Fibroblast of skin of right biceps (primary cell): ENCODE measurements around the gene TMEM107.
"Not testable (repeated sequence)": the region's sequence is repeated elsewhere in the genome, so short reads cannot be mapped to it uniquely, and the experiment has no call there.

Experiments
- DNase-seq: peaks from one replicate; pipeline ENCODE4 v3.0.0-alpha.2; 2013

TMEM107 gene

DNA sequence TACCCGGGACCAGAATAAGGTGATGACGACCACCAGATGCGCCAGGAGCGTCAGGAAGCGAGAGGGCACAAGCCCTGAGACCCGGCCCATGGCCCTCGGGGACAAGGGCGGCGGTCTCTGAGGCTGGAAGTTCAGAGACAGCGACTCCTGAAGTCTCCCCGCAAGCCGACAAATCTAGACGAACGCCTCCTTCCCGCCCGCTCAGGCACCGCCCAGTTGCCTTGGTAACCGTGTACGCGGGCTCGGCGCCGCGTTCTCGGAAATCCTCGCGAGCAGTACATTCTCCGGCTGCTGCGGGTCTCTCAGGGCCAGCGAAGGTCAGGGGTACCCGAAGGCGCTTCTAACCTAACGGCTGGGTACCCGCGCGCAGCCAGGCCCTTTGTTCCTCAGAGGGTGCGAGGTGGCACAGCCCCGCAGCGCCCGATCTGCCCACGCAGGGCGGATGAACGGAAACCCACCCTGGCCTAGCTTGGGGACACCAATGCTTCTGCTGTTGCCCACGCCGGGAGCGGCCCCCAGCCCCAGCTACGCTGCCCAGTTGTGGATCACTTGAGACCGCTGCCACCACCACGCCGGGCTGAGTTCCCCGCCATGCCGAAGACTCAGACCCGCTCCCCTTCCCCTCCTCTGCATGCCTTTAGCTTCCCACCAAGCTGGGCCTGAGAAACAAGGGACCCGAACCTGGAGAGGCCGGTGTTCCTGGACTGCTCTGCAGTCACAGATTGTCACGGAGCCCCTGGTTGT lies at the start of gene TMEM107:
TMEM107 (minus strand) TSS at position 184 of the 744 bp plus-strand sequence; CDS start at position 90, 94 bp downstream.
- DNase-seq = peak; percentile 84

DNA sequence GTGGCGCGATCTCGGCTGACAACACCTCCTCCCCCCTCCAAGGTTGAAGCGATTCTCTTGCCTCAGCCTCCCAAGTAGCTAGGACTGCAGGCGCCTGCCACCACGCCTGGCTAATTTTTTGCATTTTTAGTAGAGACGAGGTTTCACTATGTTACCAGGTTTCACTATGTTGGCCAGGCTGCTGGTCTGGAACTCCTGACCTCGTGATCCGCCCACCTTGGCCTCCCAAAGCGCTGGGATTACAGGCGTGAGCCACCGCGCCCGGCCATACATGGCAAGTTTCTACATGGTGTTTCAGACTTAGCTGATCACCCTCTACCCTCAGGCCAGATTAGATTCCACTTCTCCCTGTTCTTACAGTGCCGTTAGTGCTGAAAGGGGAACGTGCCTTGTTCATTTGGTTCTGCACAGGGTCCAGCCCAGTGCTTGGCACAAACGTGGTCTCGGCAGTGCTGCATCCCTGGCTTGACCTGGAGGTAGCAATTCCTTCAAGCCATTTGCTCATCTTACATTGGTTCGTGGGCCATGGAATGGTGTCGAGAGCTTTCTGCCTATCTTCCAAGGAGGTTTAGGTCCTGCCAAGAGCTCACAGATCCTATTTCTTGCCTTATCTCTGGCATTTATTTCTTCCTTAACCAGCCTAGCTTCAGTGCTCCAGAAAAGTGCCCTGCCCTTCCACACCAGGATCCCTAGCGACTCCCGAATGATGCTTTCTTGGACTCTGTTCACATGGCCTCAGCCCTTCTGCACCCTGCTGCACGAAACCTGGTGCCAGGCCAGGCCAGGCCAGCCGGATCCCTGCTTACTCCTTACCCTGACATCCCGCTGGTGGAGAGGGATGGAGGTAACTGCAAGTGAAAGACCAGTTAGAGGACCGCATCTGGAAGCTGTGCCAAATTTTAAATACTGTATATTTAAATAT lies 49.0 kb upstream of the TMEM107 start:
- DNase-seq = no peak

DNA sequence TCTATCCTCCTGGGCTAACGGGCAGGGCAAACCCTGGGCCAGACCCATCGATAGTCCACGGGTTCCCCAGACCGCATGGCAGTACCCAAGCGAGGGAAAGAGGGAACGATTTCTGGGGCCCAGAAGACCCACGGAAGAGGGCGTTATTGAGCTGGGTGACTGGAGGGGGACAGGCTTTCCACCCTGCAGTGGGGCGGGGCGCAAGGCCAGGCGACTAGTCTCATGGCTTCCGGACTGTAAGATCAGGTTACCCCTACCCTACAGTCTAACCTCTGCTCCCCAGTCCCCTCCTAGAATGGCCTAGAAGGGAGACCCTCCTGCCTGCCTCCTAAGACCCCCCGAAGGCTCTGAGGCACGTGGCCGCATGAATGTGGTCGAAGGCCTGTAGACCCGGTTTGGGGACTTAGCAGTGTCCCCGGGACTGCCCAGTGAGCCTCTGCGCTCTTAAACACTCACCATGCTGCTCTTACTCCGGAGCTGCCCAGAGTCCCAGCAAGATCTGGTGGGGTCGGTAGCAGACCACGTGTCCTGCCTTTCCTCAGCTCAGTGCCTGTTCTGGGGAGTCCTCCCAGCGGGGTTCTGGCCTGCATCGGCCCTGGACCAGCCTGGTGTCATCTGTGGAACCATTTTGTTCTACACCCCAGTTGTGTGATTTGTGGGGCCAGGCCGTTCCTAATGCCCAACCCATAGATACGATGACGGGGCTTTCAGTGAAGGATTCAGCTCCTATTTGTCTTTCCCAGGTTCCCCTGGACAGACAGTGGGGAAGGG lies 47.4 kb upstream of the TMEM107 start:
- DNase-seq = peak; percentile 71

DNA sequence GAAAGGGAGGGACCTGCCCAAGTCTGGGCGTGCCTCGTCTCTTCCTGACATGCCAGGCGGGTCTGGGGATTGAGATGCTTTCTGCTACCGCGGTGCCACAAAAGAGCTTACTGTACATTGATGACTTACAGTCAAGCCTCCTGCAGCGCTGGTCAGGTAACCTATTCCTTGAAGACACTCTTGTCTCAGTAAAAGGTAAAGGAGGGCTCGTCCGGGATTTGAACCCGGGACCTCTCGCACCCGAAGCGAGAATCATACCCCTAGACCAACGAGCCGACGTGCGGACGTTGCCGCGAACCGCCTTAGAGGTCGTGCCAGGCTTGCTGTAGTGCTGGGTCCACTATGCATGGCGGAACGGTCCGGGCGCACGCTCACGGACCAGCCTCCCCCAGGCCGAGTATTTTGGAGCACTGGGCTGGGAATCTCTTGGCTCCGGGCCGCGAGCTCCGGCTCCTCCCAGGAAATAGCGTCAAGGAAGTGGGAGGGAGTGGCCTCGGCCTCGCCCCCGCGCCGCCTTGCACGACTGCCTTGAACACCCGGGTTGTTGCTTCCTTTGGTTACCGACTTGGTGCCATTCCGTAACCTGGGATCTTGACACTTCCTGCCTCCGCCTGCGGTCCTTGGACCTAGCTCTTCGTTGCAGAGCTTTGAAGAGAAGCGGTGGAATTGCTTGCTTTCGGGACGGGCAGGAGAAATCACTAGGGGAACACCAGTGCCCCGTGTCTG lies 46.6 kb upstream of the TMEM107 start:
- peak; percentile 97 for DNase-seq

DNA sequence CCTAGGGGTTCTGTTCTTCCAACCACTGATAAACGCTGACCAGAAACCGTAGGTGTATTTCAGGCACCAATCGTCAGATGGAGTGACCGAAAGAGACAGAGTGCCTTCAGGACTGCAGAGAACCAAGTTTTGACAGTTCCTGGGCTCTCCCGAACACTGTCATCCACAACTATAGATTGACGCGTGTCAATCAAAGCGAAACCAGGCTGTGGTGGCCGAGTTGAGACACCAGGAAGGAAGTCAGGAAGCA lies 46.1 kb upstream of the TMEM107 start:
- no peak for DNase-seq

DNA sequence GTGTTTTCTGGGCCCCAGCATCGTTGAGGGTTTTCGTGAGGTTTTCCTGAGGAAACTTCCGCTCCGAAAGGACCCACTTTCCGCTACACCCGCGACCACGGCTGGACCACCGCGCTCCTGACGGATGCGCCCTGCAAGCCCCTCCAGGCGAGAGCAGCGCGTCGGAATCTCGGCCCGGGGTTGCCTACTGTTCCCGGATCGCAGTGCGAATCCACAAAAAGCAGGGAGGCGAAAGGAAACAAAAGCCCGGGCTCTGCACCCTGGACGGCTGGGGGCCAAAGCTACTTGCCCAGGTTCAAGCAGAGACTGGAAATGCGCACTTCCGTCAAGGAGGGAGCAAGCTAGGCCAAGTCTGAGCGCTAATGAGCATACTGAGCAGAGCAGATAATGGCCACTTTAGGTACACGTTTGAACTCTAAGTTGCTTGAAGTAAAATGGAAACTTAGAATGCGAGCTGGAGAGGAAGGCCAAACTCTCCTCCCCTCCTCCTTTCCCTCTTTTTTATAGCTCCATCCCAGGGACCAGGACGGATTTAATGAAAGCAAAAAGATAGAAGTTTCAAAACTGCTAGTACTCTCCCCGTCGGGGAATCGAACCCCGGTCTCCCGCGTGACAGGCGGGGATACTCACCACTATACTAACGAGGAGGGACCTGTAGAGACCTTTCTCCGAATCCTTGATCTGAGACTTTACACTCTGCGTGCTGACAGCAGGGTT lies 45.6 kb upstream of the TMEM107 start:
- DNase-seq = peak; percentile 90

DNA sequence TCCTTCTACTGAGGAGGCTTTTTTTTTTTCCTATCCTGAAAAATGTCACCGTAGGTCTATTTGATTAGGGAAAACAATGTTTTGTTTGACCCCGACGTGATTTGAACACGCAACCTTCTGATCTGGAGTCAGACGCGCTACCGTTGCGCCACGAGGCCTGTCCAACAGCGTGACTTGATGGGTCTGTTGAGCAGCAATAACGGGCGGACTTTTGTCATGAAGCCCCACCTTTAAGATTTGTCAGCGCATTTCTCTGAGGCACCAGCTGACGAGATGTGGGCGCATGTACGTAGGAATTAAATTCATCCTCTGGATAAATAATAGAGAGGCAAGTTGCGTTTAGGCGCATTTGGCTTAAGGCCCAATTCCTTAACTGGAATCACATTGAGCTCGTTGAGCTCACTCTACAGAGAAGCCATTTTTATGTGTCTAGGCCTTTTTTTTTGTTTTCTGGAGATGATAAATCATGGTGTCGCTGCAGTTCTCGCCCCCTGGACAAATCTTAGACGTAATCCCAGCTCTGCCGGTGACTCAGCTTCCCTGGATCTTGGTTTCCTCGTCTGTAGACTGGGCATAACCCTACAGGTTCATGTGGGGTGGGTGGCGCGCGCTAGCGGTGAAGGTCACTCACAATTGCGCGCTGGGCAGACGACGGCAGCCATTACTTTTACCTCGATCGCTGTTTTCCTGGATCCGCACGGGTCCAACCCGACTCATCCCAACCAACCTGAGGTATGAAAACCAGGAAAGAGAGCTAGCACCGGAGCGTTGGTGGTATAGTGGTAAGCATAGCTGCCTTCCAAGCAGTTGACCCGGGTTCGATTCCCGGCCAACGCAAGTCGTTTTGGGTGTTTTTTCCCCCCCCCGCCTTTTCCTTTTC lies 44.8 kb upstream of the TMEM107 start:
- peak; percentile 93 for DNase-seq

DNA sequence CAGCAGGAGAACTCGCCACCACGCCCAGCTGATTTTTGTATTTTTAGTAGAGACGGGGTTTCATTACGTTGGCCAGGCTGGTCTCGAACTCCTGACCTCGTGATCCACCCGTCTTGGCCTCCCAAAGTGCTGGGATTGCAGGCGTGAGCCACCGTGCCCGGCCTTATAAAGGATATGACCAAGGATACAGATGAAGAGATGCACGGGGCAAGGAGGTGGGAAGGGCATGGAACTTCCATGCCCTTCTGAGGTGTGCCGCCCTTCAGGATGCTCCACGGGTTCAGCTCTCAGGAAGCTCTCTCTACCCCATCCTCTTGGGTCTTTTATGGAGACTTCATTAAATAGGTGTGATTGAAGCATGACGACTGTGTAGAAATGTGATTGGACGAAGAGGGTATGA lies 37.8 kb upstream of the TMEM107 start:
- not testable (repeated sequence) for DNase-seq

DNA sequence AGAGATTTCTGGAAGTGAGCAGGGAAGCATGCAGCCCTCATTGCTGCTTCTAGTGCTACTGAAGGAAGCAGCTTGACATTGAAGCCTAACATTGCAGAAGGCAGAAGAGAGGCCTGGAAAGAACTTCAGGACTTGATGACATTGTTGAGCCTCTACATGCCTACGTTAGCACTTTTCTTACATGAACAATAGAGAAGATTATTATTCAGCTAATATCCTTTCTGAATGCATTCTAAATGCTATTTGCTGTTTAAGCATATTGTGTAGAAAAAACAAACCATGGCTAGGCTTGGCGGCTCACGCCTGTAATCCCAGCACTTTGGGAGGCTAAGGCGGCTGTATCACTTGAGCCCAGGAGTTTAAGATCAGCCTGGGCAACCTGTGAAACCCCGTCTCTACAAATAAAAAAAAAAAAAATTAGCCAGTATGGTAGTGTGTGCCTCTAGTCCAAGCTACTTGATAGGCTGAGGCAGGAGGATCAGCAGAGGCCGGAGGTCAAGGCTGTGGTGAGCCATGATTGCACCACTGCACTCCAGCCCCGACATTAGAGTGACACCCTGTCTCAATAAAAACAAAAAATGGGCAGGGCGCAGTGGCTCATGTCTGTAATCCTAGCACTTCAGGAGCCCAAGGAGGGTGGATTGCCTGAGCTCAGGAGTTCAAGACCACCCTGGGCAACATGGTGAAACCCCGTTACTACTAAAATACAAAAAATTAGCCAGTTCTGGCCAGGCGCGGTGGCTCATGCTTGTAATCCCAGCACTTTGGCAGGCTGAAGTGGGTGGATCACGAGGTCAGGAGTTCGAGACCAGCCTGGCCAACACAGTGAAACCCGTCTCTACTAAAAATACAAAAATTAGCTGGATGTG lies 36.4 kb upstream of the TMEM107 start:
- no peak for DNase-seq

DNA sequence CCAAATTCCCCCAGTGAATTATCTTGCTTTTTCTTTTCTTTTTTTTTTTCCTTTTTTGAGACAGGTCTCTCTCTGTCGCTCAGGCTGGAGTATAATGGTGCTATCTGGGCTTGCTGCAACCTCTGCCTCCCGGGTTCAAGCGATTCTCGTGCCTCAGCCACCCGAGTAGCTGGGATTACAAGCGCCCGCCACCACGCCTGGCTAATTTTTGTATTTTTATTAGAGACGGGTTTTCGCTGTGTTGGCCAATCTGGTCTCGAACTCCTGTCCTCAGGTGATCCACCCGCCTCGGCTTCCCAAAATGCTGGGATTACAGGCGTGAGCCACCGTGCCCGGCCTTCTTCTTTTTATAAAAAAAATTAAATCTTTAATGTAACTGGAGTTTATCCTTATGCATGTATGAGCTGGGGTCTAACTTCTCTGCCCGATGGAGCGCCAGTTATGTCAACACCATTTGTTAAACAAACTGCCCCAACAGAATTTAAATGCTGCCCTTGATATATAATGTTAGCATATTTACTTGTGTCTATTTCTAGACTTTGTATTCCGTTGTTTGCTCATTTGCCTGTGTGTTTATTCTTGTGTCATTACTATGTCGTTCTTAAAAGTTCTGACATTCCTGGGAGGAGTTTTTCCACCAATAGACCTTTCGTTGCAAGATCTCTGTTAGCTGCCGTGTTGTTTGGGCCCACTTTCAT lies 34.7 kb upstream of the TMEM107 start:
- DNase-seq = no peak

DNA sequence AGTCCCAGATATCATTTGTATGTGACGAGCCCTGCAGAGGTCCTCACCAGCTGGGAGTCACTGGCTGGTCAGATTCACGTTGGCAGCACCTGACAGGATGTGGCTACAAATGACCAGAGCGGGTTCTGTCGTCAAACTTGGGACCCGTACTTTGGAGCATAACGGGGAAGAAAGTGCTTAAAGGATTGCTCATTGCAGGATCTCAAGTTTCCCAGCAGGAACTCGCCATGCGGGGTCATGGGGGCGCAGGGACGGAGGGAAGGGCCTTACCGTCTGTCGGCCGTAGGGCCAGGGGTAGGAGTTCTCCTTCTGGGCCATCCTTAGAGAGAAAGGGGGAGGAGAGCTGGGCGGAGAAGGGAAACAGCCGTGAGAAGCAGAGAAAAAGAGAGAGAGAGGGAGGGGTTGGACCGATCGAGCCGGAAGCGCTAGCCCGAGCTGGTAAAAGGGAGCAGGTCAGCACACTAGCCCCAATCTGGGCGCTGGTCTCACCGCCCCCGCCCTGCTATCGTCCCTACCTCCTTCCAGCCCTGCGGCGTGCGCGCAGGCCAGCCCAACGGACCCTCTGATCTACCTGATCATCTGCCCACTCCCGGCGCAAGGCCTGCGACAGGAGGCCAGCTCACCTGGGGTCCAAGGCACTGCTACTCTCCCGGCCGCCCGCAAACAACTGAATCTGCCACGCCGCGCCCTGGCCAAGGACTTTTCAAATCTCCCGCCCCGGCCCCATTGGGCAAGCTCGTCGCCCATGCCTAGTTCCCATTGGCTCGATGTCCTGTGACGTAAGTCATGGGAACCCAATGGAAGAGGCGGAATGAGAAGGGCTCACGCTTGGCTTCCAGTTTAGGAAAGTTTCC lies 34.0 kb upstream of the TMEM107 start, which contains the start of gene AURKB:
AURKB (minus strand) TSS at position 669 of the 854 bp plus-strand sequence; CDS start at position 318, 351 bp downstream.
- peak; percentile 98 for DNase-seq

DNA sequence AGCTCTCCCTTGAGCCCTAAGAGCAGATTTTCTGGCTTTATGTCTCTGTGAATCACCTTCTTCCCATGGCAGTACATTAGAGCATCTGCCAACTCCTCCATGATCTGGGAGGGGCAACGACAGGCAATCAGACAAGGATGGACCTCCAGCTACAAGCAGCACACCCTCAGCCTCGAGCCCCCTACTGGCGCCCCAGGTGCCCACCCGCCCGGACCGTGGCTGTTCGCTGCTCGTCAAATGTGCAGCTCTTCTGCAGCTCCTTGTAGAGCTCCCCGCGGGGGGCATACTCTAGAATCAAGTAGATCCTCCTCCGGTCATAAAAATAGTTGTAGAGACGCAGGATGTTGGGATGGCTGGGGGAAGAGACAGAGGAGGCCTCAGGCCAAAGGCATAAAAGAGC lies 30.4 kb upstream of the TMEM107 start:
- no peak for DNase-seq

DNA sequence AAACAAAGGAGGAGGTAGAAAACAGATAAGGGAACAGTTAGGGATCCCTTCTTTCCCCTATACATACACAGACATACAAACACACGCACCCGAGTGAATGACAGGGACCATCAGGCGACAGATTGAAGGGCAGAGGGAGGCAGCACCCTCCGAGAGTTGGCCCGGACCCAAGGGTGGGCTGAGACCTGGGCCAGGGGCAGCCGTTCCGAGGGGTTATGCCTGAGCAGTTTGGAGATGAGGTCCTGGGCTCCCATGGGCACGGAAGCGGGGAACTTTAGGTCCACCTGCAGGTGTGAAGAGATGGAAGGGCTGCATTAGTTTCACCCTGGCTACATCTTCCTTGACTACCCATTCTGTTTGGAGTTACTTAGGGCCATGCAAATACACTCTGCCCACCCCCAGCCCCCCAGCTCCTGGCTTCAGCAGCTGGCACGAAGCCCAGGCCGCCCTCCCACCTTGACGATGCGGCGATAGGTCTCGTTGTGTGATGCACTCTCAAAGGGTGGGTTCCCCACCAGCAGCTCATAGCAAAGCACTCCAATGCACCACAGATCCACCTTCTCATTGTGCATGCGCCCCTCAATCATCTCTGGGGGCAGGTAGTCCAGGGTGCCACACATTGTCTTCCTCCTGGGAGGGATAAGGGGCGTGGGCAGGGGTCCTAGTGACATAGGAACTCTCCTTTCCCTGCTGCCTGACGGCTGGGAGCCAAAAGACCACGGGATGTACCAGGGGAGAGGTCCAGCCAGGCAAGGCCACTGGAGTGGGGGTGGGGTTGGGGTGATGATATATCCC lies 28.8 kb upstream of the TMEM107 start:
- DNase-seq = no peak

DNA sequence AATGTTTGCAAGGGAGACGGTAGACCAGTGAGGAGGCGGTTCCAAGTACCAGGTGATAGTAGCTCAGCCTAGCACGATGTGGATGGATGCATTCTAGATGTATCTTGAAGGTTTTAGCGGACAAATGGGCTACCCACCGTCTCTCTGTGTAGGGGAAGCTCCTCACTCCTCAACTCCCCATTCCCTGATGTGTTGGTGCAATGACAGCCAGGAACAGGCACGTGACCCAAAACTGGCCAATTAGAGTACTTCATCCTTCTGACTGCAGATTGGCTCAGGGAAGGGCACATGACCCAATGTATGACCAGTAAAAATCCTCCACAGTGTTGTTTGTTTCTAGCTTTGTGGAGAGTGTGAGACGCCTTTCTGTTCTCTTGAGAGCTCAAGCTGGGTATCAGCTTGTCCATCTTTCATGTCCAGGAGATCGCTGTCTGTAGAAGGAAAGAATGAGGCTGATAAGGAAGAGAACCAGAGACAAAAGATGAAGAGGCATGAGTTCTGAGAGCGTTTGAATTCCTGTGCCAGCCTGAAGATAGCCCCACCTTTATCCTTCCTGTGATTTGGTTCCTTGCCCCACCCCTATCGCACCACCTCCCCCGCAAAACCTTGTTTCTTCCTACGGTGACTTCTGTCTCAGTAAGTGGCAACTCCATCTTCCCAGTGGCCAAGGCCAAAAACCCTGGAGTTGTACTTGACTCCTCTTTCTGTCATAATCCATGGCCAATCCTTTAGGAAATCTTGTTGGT lies 16.1 kb upstream of the TMEM107 start:
- DNase-seq = peak; percentile 90

DNA sequence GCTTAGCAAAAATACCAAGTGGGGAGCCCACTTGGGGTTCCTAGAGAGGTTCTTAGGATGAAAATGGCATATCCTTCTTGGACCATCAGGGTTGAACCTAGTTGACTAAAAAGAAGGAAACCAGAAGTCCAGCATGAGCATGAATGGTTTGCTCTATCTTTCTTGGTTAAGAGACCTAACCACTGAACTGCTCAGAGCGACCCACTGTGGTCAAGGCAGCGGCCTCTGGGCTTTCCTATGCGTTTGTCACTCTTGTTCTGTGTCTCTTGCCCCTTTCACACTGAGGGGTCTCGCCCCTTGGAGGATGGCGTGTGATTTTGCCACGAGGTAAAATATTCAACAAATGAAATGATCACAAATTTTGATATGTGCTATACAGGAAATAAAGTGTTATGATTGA lies 14.3 kb upstream of the TMEM107 start:
- no peak for DNase-seq

DNA sequence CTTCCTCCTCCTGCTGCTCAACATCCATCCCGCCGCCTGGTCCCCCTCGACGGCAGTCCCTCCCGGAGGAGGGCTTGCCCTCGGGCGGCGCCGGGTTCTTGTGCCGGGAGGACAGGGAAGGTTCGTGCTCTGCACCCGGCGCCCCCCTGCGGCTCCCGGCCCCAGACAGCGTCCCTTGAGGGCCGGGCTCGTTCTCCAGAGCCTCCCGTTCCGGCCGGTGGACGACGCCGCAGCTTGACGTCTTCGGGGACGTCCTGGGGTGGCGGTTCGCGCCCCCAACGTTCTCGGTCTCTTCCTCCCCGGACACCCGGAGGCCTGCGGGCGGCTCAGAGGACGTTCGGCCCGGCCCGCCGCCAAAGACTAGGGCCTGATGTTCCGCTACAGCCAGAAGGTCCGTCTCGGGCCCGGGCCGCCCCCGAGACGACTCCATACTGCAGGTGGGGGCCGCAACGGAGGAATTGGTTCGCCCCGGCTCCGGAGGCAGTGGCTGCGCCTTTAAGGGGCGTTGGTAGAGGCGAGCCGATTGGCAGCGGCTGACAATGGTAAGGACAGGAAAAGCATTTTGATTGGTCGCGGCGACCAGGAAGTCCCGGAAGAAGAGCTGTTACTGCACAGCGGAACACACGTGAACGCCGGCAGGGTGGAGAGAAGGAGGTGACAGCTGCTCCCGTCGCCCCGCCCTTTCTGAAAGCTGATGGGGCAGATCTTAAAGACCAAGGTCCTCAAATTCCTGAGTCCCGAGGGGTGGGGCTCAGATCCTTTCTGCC lies 13.7 kb upstream of the TMEM107 start, which contains the start of gene BORCS6:
BORCS6 (minus strand) TSS at position 470 of the 767 bp plus-strand sequence; CDS start at position 430, 40 bp downstream.
- DNase-seq = peak; percentile 99
